Upper lobe of left lung (tissue), 6 donors: ENCODE data around the gene MARS1. TPM values are rescaled to one million over a fixed set of nuclear protein-coding genes. Genes with fewer than 3 reads are reported as not detected.
A peak's percentile ranks its signal among the peaks of the same experiment; 100 is the strongest.

Experiments used
- ATAC-seq, 2 donors: fragments of 200-7000 bp; cut with Tn5 transposase; one replicate each; pipeline ENCODE4 v1.9.1; 2022; ENCODE audit warnings: mild to moderate bottlenecking in 2 of 2, moderate library complexity in 2 of 2; ENCODE audit not compliant: low FRiP score in 2 of 2
- DNase-seq, 2 donors: peaks; one replicate each; pipeline ENCODE4 v3.0.0-alpha.2; 2019 to 2020
- H3K27ac ChIP-seq, 4 donors: fragments of 200-600 bp; sonication (generic); one replicate each; pipeline ENCODE4 v1.5.1; 2016 to 2019
- H3K27me3 ChIP-seq, 4 donors: fragments of 200-600 bp; sonication (generic); one replicate each; pipeline ENCODE4 v1.5.1; 2017 to 2019
- H3K36me3 ChIP-seq, 4 donors: fragments of 200-600 bp; sonication (generic); one replicate each; pipeline ENCODE4 v1.5.1; 2016 to 2019
- H3K4me1 ChIP-seq, 4 donors: fragments of 200-600 bp; sonication (generic); one replicate each; pipeline ENCODE4 v1.5.1; 2018 to 2019
- H3K4me3 ChIP-seq, 4 donors: fragments of 200-600 bp; sonication (generic); one replicate each; pipeline ENCODE4 v1.5.1; 2017 to 2019; ENCODE audit warnings: mild to moderate bottlenecking in 2 of 4, moderate library complexity in 1 of 4
- H3K9me3 ChIP-seq, 4 donors: fragments of 200-600 bp; sonication (generic); one replicate each; pipeline ENCODE4 v1.5.1; 2018 to 2019
- EP300 ChIP-seq, 4 donors: sonication (generic); formaldehyde crosslinking; IDR thresholded peaks; one replicate each; pipeline ENCODE4 v1.5.1; 2017; ENCODE audit warnings: antibody characterized with exemption in 4 of 4, control low read depth in 2 of 4
- POLR2A ChIP-seq, 4 donors: fragments of 450-650 bp; IDR thresholded peaks; one replicate each; pipeline ENCODE4 v1.5.1; 2016 to 2017; ENCODE audit warnings: antibody characterized with exemption in 4 of 4, mild to moderate bottlenecking in 2 of 4
- POLR2AphosphoS5 ChIP-seq, 2 donors: sonication (generic); formaldehyde crosslinking; IDR thresholded peaks; one replicate each; pipeline ENCODE4 v1.5.1; 2017; ENCODE audit warnings: antibody characterized with exemption in 2 of 2
- WGBS, 2 donors: methylation state at CpG; one replicate each; pipeline ENCODE4 v1.1.5; 2017 to 2018; 5-methylcytosine and 5-hydroxymethylcytosine counted together
- total RNA-seq, 6 donors: library from RNA; depleted of rRNA in 4 of 6; stranded (reverse); fragments of >200 nt in 4 of 6; gene quantifications; one replicate each; pipeline versions ENCODE4 v1.1.0 to v1.2.1, GENCODE V29; 2016 to 2021
- TF ChIP-seq, protein P1 (sequence below), 6 experiments: fragments of 450-650 bp in 4 of 6; fragments of 200-600 bp in 2 of 6; sonication (generic) in 2 of 6; IDR thresholded peaks; one replicate each; pipeline ENCODE4 v1.5.1; 2016 to 2019; ENCODE audit warnings: antibody characterized with exemption in 6 of 6
- donor health status: DM: no; HTN: no; CAD: no; lungs with moderate emphysema.
- donor health status: DM: no; HTN: yes; CAD: no; lungs with severe emphysema.

The MARS1 gene
- total RNA-seq, 6 donors from 2014 or later, result 73.9 to 189 (median 101) TPM

DNA sequence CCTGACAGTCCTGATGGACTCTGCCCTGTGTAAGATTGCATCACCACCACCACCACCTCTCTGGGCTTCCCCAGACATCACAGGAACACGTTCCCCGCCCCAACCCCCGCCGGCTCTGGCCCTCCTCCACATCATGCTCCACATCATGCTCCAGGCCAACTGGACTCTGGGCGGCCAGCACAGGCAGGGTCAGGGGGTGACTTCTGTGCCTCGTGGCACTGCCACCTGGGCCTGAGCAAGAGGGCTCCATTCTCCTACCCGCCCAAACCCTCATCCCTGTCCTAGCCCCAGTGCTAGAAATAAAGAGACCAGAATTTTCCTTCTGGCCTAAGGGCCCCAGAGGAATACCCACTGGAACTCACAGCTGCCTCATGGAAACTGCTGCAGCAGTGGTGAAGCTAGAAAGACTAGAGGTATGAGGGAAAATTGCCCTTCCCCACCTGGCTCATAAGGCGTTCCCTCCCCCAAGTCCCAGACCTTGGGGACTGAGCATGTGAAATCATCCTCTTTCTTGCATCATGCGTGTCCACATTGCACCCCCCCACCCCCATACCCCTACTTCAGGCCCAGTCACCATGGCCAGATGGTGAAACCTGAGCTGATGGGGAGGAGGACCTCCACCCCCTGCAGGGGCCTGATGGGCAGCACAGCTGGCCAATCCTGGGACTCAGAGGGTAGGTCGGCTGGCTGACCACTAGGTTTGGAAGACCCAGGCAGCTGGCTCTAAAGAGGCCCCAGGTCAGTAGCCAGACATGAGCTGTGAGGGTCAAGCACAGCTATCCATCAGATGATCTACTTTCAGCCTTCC is 33.1 kb upstream of the MARS1 start, which contains the start of gene INHBE:
Gene INHBE, plus strand, starts transcription at position 742 of the 808 bp plus-strand sequence. CDS start 230 bp downstream, outside the sequence.
- Histone ChIP-seq H3K36me3 (no peaks in the 10 kb centered on the region), H3K4me3 (no peak within 1 kb of the TSS), H3K9me3 (no peaks in the 10 kb centered on the region), H3K27ac (no peak within 1 kb of the TSS), H3K27me3 (no peaks in the 10 kb centered on the region), H3K4me1 (peaks cover 3 to 20% (median 9%) of the 10 kb centered on the region in 4 donors)
- TF ChIP-seq, protein P1, sequence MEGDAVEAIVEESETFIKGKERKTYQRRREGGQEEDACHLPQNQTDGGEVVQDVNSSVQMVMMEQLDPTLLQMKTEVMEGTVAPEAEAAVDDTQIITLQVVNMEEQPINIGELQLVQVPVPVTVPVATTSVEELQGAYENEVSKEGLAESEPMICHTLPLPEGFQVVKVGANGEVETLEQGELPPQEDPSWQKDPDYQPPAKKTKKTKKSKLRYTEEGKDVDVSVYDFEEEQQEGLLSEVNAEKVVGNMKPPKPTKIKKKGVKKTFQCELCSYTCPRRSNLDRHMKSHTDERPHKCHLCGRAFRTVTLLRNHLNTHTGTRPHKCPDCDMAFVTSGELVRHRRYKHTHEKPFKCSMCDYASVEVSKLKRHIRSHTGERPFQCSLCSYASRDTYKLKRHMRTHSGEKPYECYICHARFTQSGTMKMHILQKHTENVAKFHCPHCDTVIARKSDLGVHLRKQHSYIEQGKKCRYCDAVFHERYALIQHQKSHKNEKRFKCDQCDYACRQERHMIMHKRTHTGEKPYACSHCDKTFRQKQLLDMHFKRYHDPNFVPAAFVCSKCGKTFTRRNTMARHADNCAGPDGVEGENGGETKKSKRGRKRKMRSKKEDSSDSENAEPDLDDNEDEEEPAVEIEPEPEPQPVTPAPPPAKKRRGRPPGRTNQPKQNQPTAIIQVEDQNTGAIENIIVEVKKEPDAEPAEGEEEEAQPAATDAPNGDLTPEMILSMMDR (IDR thresholded peaks at IDR 0.05), result no peak
- TF ChIP-seq EP300 (IDR thresholded peaks at IDR 0.05) (no peak), POLR2AphosphoS5 (IDR thresholded peaks at IDR 0.05) (no peak), POLR2A (IDR thresholded peaks at IDR 0.05) (no peak)
- WGBS, 2 donors, result 58 to 76% methylated on average over 7 to 10 of the region's 10 CpGs
- no peak for DNase-seq
- no peak for ATAC-seq

DNA sequence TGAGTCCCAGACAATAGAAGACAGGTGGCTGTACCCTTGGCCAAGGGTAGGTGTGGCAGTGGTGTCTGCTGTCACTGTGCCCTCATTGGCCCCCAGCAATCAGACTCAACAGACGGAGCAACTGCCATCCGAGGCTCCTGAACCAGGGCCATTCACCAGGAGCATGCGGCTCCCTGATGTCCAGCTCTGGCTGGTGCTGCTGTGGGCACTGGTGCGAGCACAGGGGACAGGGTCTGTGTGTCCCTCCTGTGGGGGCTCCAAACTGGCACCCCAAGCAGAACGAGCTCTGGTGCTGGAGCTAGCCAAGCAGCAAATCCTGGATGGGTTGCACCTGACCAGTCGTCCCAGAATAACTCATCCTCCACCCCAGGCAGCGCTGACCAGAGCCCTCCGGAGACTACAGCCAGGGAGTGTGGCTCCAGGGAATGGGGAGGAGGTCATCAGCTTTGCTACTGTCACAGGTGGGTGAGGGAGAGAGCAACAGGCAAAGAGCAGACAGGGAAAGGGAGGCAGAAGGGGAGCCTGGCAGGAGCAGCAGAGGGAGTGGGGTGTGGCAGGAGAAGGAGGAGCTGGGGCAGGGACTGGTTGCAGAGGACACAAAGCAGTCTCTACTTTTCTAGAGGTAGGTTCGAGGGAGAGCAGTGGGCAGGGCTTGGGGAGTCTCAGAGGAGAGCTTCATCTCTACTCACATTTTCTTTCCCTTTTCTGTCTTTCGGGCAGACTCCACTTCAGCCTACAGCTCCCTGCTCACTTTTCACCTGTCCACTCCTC is 32.3 kb upstream of the MARS1 start:
- no peak overlapping the region for H3K4me3 ChIP-seq
- no peaks in the 10 kb centered on the region for H3K9me3 ChIP-seq
- no peak for DNase-seq
- no peaks in the 10 kb centered on the region for H3K36me3 ChIP-seq
- 47 to 65% methylated on average over 3 to 10 of the region's 10 CpGs for WGBS, 2 donors
- peaks cover 11 to 28% (median 17%) of the 10 kb centered on the region in 4 donors for H3K4me1 ChIP-seq
- no peak for ATAC-seq
- peaks cover 0 to 2% (median 0%) of the 10 kb centered on the region in 4 donors for H3K27me3 ChIP-seq
- no peak for TF ChIP-seq POLR2AphosphoS5 (IDR thresholded peaks at IDR 0.05)
- TF ChIP-seq, protein P1 (IDR thresholded peaks at IDR 0.05), result no peak
- no peak for TF ChIP-seq POLR2A (IDR thresholded peaks at IDR 0.05)
- no peak for TF ChIP-seq EP300 (IDR thresholded peaks at IDR 0.05)
- H3K27ac ChIP-seq, result no peak overlapping the region

DNA sequence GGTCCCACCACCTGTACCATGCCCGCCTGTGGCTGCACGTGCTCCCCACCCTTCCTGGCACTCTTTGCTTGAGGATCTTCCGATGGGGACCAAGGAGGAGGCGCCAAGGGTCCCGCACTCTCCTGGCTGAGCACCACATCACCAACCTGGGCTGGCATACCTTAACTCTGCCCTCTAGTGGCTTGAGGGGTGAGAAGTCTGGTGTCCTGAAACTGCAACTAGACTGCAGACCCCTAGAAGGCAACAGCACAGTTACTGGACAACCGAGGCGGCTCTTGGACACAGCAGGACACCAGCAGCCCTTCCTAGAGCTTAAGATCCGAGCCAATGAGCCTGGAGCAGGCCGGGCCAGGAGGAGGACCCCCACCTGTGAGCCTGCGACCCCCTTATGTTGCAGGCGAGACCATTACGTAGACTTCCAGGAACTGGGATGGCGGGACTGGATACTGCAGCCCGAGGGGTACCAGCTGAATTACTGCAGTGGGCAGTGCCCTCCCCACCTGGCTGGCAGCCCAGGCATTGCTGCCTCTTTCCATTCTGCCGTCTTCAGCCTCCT is 31.6 kb upstream of the MARS1 start:
- H3K27me3 ChIP-seq, result peaks cover 0 to 8% (median 3%) of the 10 kb centered on the region in 4 donors
- no peak for DNase-seq
- H3K4me1 ChIP-seq, result peaks cover 17 to 35% (median 24%) of the 10 kb centered on the region in 4 donors
- no peak for TF ChIP-seq EP300 (IDR thresholded peaks at IDR 0.05)
- TF ChIP-seq, protein P1 (IDR thresholded peaks at IDR 0.05), result peak in 4 of 6 experiments; percentile 26 to 45 (median 33)
- H3K27ac ChIP-seq, result no peak overlapping the region
- no peaks in the 10 kb centered on the region for H3K9me3 ChIP-seq
- no peaks in the 10 kb centered on the region for H3K36me3 ChIP-seq
- no peak for ATAC-seq
- 16 to 43% methylated on average over 6 to 14 of the region's 15 CpGs for WGBS, 2 donors
- H3K4me3 ChIP-seq, result no peak overlapping the region

DNA sequence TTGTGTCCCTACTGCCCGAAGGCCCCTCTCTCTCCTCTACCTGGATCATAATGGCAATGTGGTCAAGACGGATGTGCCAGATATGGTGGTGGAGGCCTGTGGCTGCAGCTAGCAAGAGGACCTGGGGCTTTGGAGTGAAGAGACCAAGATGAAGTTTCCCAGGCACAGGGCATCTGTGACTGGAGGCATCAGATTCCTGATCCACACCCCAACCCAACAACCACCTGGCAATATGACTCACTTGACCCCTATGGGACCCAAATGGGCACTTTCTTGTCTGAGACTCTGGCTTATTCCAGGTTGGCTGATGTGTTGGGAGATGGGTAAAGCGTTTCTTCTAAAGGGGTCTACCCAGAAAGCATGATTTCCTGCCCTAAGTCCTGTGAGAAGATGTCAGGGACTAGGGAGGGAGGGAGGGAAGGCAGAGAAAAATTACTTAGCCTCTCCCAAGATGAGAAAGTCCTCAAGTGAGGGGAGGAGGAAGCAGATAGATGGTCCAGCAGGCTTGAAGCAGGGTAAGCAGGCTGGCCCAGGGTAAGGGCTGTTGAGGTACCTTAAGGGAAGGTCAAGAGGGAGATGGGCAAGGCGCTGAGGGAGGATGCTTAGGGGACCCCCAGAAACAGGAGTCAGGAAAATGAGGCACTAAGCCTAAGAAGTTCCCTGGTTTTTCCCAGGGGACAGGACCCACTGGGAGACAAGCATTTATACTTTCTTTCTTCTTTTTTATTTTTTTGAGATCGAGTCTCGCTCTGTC is 31.0 kb upstream of the MARS1 start:
- DNase-seq, result no peak
- Histone ChIP-seq H3K4me3 (no peak overlapping the region), H3K9me3 (no peaks in the 10 kb centered on the region), H3K36me3 (no peaks in the 10 kb centered on the region), H3K4me1 (peaks cover 23 to 42% (median 31%) of the 10 kb centered on the region in 4 donors), H3K27ac (no peak overlapping the region), H3K27me3 (peaks cover 0 to 9% (median 4%) of the 10 kb centered on the region in 4 donors)
- TF ChIP-seq POLR2AphosphoS5 (IDR thresholded peaks at IDR 0.05), result no peak
- TF ChIP-seq EP300 (IDR thresholded peaks at IDR 0.05), result no peak
- no peak for ATAC-seq
- 93 to 96% methylated on average over 6 of the region's 6 CpGs for WGBS, 2 donors
